HG02870 (cell line): ENCODE data around the gene PTPRN2.
"Not testable (repeated sequence)": the region's sequence is repeated elsewhere in the genome, so short reads cannot be mapped to it uniquely, and the experiment has no call there.

Experiments used
- ATAC-seq: cut with Tn5 transposase; IDR thresholded peaks from one replicate; pipeline ENCODE4 v1.9.1; 2021; ENCODE audit warnings: mild to moderate bottlenecking, moderate library complexity; ENCODE audit not compliant: unreplicated experiment

The PTPRN2 gene

DNA sequence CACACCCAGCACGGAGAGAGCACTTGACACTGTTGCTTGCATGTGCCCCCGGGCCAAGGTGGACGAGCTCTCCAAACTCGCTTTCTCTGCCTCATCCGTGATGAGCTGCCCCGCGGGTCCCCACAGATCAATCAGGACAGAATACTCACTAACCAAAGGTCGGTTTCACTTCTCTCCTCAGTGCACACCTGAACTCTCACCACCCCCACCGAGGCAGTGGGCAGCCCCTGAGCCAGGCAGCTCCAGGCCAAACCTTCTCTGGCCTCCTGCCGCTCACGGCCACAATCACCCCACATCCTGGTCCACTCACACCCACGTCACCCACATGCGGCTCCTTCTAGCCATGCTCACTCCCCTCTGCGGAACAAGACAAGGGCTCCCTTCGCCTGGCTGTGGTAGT, 806.9 kb downstream of the PTPRN2 start:
- ATAC-seq, result no peak

DNA sequence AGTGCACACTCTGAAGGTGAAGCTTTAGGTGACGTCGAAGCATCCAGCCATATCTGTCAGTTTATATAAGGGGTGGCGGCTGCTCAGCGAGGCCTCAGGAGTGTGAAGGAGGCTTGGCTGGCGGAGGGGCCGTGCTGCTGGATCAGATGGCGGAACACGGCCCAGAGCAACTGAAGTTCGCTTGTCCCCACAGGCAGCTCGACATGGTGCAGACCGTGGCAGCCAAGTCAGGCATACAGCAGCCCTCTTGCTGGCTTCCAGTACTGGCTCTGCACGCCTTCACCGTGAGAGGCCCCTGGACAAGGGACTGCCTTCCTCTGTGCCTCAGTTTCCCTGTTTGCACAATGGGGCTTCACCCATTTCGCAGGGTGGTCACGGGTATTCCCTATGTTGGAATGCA, 807.3 kb downstream of the PTPRN2 start:
- no peak for ATAC-seq

DNA sequence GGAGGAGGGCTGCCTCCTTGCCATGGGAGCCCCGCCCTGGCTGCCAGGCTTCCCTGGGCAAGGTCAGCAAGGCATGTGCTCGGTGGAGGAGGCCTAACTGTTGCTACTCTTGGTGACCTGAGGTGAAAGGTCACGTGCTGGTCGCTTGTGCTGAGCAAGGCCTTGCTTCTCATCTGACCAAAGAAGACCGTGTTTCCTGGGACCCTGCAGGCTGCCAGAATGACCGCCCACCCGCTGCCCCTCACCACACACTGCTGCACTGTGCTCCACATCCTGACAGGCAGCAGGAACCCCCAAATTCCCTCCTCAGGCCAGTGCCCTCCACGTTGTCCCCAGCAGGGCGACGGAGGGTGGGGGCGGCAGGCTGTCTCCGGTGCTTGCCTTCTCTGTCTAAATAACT, 808.4 kb downstream of the PTPRN2 start:
- ATAC-seq, result no peak

DNA sequence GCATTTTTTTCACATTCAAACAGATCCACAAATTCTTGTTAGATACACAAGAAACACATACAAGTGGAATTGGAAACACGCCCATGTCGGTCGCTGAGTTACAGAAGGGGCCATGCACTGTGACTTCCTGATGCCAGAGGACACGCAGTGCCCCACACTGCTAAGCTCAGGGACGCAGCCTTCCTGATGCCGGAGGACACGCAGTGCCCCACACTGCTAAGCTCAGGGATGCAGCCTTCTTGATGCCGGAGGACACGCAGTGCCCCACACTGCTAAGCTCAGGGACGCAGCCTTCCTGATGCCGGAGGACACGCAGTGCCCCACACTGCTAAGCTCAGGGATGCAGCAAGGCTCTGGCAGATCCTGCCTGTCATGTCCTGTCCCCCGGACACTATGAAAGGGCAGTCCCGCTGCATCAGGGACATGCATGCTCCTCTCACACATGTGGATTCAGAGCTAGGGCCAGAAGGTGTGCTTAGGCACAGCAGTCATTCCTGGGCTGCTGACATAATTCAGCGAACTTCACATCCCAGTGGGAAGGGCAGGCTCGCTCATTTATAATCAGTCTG, 810.3 kb downstream of the PTPRN2 start:
- not testable (repeated sequence) for ATAC-seq

DNA sequence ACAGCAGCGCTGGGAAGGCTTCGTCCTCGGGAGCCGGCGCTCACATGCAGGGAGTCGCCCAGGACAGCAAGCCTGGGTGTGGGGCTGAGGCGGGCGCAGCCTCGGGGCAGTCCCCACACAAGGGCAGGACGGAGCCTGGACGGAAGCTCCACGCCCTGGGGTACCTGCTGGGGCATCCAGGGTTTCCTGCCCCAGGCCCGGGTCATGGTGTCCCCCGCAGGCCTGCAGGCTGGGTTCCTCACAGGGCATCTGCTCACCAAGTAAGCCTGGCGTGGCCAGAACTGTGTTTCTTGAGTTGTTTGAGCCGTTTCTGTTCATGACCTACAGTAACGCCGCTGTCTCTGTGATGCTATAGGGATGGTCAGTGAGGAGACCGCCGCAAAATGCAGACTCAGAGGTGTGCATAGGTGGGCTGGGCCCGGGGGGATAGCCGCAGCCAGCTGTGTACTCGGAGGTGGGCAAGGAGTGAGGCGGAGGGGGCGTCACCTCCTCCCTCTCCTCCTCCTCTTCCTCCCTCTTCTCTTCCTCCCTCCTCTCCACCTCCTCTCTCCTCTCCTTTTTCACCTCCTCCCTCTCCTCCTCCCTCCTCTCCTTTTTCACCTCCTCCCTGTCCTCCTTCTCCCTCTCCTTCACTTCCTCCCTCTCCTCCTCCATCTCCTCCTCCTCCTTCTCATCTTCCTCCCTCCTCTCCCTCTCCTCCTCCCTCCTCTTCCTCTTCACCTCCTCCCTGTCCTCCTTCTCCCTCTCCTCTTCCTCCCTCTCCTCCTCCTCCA, 811.9 kb downstream of the PTPRN2 start:
- no peak for ATAC-seq

DNA sequence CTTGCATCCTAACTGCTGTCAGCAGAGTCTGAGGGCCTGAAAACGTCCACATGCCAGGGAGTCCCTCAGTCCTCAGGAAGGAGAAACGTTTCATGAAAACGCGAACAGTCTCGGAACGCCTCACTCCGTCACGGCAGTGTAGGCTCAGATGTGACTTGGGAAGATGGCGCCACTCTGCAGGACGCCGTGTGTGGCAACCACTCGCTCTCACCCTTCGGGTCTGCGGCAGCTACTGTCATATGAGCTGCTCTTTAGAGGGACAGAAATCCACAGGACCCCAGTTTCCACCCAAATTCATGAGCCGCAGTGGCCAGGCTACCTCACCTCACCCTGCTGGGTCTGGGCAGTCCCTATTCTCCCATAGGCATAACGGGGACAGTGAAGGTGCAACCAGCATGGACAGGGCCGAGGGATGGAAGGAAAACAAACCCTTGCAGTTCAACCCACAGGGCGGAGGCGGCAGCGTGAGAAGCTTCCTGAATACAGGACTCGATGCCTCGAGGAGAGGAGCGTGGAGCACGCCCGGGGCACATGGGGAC, 812.5 kb downstream of the PTPRN2 start:
- ATAC-seq, result no peak

DNA sequence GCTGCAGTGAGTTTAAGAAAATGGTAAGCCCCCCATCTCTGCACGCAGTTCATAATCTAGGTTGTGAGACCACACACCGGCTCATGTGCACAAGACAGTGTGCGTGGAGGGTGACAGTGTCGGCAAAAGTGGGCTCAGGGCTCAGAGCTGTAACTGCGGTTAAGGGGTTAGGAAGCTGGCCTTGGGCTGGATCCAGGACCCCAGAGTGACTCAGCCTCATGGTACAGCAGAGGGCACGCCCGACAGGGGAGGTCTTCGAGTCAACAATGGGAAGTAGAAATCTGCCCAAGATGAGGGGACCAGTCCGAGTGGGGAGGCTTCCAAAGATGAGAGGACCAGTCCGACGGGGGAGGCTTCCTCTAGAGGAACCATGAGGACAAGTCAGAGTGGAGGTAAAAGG, 813.1 kb downstream of the PTPRN2 start:
- no peak for ATAC-seq

DNA sequence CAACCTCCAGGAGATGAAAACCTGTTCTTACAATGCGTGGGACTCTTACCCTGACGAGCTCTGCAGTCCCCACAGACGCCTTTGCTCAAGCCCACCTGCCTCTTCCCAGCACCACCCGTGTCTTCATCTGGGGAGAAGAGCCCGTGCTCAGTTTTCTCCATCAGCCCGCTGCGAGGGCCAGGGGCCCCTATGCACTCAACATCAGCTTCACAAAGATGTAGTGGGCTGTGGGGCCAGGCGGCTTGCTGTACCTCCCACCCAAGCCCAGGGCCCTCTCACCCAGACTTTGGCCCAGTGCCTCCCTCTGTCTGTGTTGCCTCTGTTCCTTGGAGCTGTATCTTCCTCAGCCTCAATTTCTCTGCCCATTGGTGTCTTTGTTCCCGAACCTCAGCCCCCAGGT, 814.3 kb downstream of the PTPRN2 start:
- ATAC-seq, result no peak

DNA sequence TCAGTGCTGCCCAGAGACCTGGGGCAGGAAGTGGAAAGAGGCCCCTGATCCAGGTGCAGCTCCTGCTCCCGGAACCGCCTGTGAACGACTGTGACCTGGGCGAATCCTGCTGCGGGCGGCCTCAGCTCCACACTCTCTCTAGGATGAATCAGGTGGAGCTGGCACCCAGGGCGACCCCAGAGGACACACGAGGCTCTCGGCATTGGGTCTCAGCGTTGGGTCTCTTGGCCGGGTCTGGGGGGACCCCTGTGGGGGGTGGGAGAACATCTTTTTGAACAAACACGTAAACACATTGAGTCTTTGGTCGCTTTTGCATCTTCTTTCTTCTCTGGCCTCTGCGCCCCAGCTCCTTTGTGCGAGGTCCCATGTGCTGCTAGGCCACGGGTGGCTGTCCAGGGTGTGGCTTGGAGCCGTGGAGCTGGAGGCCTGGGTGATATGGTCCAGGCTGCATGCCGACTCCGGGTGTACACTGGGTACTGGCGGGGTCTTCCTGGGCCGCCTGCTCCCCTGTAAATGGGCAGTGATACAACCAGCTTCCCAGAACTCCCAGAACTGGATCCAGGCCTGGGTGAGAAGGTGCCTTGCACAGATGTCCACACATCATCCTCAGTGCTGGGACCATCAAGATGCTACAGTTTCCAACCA, 815.0 kb downstream of the PTPRN2 start:
- no peak for ATAC-seq

DNA sequence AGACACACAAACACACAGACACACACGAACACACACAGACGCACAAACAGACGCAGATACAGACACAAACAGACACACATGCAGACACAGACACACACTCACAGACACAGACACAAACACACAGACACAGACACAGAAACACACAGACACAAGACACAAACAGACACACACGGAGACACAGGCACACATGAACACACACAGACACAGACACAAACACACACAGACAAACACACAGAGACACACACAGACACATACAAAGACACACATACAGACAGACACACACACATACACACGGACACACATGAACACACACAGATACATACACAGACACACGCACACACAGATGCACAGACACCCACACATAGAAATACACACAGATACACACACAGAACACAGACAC, 815.9 kb downstream of the PTPRN2 start:
- no peak for ATAC-seq

DNA sequence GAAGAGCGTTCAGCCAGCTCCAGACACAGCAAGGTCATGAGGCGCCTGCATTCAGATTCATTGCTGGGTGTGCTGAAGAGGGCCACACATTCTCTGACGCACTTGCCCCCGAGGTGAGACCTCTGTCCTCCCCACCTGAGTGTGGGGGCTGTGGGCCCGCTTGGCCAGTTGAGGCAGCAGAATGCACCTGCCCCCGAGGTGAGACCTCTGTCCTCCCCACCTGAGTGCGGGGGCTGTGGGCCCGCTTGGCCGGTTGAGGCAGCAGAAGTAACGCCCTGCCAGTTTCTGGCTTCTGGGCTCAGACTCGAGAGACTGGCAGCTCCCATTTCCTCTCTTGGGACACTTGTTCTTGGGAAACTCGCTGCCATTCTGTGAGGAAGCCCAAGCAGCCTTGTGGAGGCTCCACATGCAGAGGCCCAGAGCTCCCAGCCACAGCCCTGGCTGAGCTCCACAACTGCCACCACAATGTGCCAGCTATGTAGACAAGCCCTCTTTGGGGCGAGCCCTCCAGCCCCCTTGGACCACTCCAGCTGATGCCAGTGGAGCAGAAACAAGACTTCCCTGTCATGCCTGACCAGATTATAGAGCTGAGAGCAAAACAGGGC, 816.8 kb downstream of the PTPRN2 start:
- no peak for ATAC-seq

DNA sequence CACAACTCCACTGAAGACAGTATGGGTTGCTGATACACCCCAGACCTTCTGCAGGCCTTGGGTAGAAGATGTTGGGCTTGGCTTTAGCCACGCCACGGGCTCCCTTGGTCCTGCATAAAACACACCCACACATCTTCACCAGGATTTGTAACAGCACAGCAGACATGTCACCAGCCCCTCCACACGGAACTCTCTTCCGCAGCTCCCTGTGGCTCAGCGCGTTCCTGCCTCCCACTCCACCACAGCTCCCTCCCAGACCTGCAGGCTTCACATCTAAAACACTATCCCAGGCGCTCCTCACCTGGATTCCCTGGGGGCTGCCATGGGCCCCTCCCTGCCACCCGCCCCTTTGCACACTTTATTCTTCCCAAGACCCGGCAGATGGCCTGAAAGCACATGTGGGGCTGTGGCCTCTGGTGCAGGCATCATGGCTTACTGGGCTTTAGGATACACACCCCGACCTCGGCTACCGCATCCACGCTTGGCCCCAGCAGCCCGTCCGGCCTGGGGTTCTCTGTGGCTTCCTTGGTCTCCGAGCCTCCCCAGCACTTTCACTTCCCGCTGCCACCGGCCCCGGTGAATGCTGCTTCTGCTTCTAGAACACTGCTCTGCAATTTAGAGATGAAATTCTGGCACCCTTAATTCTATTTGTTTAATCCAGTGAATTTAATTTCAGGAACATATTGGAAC, 818.0 kb downstream of the PTPRN2 start:
- no peak for ATAC-seq

DNA sequence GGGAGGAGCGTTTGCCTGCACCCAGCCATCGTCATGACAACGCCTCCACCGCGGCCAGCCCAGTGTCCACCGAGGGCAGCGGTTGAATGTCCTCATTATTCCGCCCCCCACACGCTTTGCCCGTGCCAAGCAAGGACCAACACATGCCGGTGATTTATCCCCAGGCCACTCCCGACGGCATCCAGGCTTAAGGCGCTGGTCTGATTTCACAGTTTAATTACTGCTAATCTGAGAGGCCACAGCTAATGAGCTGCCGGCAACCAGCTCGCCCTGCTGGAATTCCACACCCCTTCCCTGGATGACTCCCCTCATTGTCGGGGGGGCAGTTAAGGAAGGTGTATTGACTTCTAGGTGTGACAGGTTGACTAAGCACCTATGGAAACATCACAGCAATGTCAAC, 818.5 kb downstream of the PTPRN2 start:
- no peak for ATAC-seq

DNA sequence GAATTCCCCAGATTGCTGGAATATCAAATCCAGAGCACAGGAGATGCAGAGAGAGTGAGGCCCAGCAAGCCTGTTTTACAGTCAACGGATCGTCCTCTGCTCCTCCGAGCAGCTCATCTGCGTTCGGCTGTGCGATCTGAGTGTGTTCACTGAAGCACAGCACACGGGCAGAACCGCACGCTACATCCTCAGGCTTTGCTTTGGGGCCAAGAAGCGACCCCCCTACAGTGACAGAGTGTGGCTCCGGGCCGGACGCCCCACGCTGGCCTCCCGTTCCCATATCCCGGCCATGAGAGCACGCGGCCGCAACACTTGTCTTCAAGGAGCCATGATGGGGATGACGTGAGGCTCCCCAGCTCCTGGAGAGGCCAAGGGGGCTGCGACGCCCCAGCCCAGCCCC, 819.4 kb downstream of the PTPRN2 start:
- no peak for ATAC-seq

DNA sequence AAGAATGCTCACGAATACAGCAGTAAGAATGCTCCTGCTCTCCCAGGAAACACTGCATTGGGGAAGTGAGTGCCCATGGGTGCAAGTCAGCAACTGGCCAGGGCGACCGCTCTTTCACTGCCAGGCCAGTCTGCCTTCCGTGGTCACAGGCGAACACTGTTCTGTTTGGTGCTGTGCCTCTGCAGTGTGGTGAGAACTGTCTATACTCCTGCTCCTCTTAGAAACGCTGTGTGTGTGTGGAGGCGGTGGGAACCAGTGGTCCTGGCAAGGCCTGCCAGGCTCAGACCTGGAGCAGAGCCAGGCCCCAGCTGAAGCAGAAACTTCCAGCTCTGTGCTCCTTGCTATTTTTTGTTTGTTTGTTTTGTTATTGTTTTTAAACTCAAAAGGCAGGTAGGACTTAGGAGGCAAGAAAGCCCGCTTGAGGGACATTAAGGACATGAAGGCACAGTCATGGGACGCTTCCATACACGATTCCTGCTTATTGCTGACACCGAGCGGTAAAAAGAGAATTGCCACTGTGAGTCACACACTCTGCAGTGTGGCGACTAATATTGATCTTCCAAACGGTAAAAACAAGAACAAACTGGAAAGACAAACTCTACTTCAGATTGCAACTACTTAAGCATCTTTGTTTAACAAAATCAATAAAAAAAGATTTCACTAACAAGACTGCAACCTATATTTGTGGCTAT, 820.0 kb downstream of the PTPRN2 start:
- ATAC-seq, result no peak

DNA sequence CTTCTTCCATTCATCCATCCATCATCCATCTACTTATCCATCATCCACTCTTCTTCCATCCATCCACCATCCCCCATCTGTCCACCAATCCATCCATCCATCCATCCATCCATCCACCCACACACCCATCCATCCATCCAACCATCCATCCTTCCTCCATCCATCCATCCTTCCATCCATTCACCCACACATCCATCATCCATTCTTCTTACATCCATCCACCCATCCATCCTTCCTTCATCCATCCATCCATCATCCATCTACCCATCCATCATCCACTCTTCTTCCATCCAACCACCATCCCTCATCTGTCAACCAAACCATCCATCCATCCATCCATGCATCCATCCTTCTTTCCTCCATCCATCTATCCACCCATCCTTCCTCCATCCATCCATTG, 821.5 kb downstream of the PTPRN2 start:
- no peak for ATAC-seq

DNA sequence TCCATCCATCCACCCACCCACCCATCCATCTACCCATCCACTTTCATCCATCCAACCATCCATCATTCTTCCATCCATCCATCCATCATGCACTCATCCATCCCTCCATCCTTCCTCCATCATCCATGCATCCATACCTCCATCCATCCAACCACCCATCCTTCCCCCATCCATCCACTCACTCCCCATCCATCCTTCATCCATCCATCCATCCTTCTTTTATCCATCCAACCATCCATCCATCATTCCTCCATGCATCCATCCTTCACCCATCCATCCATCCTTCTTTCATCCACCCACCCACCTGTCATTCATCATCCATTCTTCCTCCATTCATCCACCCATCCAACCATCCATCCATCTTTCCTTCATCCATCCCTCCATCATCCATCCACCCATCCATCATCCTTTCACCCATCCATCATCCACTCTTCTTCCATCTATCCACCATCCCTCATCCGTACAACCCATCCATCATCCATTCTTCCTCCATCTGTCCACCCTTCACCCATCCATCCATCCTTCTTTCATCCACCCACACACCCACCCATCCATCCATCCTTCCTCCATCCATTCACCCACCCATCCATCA, 822.6 kb downstream of the PTPRN2 start:
- no peak for ATAC-seq

DNA sequence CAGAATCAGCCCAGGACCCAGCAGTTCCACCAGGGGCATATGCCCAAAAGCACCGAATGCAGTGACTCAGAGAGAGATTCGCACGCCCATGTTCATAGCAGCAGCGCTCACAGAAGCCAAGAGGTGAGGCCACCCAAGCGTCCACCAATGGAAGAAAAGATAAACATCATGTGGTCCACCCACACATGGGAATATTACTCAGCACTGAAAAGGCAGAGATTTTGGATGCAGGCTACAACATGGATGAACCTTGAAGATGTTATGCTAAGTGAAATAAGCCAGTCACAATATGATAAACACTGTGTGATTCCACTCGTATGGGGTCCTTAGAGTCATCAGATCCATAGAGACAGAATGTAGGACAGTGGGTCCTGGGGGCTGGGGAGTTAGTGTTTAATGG, 823.4 kb downstream of the PTPRN2 start:
- no peak for ATAC-seq

DNA sequence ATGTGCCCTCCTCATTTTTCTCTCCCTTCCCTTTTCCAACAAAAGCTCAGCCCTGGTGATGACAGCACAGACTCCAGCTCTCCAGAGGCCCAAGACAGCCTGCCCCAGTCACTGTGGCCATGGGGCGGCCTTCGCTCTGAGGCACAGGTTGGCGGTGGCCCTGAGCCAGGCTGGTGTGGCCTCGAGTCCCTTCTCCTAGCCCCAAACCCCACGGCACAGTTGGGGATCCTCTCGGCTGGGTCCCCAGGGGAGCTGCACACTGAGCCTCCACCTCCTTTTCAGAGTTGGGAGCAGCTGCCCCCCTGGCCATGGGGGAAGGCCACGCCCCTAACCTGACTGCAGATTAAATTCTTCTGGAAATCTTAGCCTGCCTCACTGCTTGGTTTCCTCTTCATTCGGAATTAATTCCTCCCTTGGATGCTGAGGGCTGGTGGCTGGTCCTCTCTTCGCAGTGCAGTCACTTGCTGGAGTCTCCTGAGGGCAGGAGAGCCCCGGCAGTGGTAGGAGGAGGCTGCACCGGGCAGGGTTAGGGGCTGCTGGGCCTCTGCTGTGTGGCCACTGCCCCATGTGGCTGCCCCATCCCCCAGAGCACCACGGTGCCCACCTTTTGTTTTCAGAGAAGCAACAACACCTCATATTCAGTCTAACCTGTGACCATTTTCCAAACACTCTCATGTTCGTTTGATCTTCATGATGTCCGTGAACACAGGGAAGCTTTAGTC, 824.2 kb downstream of the PTPRN2 start:
- no peak for ATAC-seq

DNA sequence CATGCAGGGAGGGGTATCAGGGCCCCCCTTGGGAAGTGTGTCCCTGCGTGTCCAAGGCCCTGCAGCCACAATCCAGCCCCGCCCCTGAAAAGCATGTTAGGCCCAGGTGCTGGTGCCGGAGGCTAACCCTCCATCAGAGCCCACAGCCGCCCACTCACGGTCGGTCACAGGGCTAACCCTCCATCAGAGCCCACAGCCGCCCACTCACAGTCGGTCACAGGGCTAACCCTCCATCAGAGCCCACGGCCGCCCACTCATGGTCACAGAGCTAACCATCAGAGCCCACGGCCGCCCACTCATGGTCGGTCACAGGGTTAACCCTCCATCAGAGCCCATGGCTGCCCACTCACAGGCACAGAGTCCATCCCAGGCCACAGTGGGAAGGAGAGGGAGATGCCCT, 824.8 kb downstream of the PTPRN2 start:
- ATAC-seq, result no peak
